ENCODE results near the gene MXRA8. TPM values are rescaled to one million over a fixed set of nuclear protein-coding genes. Genes with fewer than 3 reads are reported as not detected.

MXRA8 gene
- total RNA-seq, 1 experiment from 2014 or later = 5.0 TPM

DNA sequence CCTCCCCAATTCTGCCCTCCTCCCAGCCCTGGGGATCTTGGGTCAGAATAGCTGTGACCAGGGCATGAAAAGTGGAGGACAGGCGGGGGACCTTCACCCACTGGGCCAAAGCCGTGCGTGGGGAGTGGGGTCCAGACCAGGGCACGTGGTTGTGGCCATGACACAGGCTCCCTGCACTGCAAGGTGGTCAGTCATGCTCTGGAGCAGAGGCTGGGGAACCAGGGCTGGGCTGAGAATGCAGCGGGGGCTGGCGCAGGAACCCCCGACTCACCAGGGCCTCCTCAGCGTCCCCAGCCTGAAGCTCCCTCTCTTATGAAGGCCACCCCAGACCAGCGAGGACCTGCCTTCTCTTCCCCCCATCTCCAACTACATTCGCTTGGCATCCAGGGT is 11.9 kb downstream of the MXRA8 start:
- no peaks in the 10 kb centered on the region; the same call in 1 of the 2 replicates for H3K36me3 ChIP-seq (ENCODE audit: control insufficient read depth, insufficient read depth, low read length)
- peaks cover 14% of the 10 kb centered on the region for H3K4me1 ChIP-seq
- BruUV-seq (replicated peaks) = no TSS peak
- TF ChIP-seq, protein P1, sequence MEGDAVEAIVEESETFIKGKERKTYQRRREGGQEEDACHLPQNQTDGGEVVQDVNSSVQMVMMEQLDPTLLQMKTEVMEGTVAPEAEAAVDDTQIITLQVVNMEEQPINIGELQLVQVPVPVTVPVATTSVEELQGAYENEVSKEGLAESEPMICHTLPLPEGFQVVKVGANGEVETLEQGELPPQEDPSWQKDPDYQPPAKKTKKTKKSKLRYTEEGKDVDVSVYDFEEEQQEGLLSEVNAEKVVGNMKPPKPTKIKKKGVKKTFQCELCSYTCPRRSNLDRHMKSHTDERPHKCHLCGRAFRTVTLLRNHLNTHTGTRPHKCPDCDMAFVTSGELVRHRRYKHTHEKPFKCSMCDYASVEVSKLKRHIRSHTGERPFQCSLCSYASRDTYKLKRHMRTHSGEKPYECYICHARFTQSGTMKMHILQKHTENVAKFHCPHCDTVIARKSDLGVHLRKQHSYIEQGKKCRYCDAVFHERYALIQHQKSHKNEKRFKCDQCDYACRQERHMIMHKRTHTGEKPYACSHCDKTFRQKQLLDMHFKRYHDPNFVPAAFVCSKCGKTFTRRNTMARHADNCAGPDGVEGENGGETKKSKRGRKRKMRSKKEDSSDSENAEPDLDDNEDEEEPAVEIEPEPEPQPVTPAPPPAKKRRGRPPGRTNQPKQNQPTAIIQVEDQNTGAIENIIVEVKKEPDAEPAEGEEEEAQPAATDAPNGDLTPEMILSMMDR (IDR thresholded peaks at IDR 0.05; ENCODE audit: insufficient read depth in 1 of 2, low read depth in 1 of 2, low read length in 1 of 2, severe bottlenecking in 1 of 2, unreplicated experiment in 1 of 2) = no peak
- H3K27me3 ChIP-seq (replicated peaks; ENCODE audit: control insufficient read depth, insufficient read depth, low read length) = no peaks in the 10 kb centered on the region
- no peak overlapping the region for H3K4me3 ChIP-seq (ENCODE audit: low read depth, low read length)
- no peaks in the 10 kb centered on the region for H3K4me1 Mint-ChIP-seq (ENCODE audit: low read depth, unreplicated experiment)
- no peak for DNase-seq
- H3K9me3 Mint-ChIP-seq (ENCODE audit: unreplicated experiment) = no peaks in the 10 kb centered on the region
- no peaks in the 10 kb centered on the region for H3K9me3 ChIP-seq
- intact Hi-C loops (cut with micrococcal nuclease; ENCODE audit: unreplicated experiment) = loop anchor here (10.0 kb wide), 1 partner anchor 158 kb away; no protein-coding TSS in a partner anchor
- ChIA-PET CTCF (no interaction called here), POLR2A (no interaction called here)
- H3K4me3 Mint-ChIP-seq (ENCODE audit: unreplicated experiment) = no peak overlapping the region
- no peak overlapping the region for H3K27ac Mint-ChIP-seq (ENCODE audit: unreplicated experiment)
- no peaks in the 10 kb centered on the region for H3K27me3 Mint-ChIP-seq (ENCODE audit: insufficient read depth, unreplicated experiment)
- peaks cover 8% of the 10 kb centered on the region for H3K36me3 Mint-ChIP-seq (ENCODE audit: insufficient read depth, unreplicated experiment)

GRCh38 chr1:1345860-1346500 is 12.4 kb downstream of the MXRA8 start:
- intact Hi-C loops (cut with micrococcal nuclease; ENCODE audit: unreplicated experiment) = loop anchor here (10.0 kb wide), 1 partner anchor 159 kb away; no protein-coding TSS in a partner anchor

DNA sequence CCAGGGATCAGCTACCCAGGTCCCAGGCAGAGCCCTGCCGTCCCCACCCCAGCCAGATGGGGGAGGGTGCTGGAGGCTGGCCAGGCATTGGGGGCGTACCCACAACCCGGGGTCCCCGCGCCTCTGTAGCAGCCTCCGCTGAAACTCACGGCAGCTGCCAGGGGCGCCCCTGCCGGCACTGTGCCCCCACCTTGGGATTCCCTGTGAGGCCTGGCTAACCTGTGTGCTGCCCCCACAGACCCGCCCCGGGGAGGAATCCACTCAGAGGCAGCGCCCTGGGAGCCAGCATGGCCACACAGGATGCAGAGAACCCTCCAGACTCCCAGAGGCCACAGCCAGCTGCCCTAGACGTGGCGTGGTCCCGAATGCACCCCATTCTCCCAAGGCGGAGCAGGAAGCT is 13.0 kb downstream of the MXRA8 start:
- intact Hi-C loops (cut with micrococcal nuclease; ENCODE audit: unreplicated experiment) = loop anchor here (10.0 kb wide), 1 partner anchor 159 kb away; no protein-coding TSS in a partner anchor
- Histone ChIP-seq H3K4me3 (ENCODE audit: low read depth, low read length) (no peak overlapping the region), H3K4me1 (peaks cover 14% of the 10 kb centered on the region), H3K9me3 (no peaks in the 10 kb centered on the region), H3K27me3 (replicated peaks; ENCODE audit: control insufficient read depth, insufficient read depth, low read length) (no peaks in the 10 kb centered on the region), H3K36me3 (ENCODE audit: control insufficient read depth, insufficient read depth, low read length) (no peaks in the 10 kb centered on the region; the same call in none of the 2 replicates)
- TF ChIP-seq, protein P1 (IDR thresholded peaks at IDR 0.05; ENCODE audit: insufficient read depth in 1 of 2, low read depth in 1 of 2, low read length in 1 of 2, severe bottlenecking in 1 of 2, unreplicated experiment in 1 of 2) = no peak
- Mint-ChIP-seq H3K9me3 (ENCODE audit: unreplicated experiment) (no peaks in the 10 kb centered on the region), H3K27me3 (ENCODE audit: insufficient read depth, unreplicated experiment) (no peaks in the 10 kb centered on the region), H3K36me3 (ENCODE audit: insufficient read depth, unreplicated experiment) (peaks cover 19% of the 10 kb centered on the region), H3K4me1 (ENCODE audit: low read depth, unreplicated experiment) (no peaks in the 10 kb centered on the region), H3K4me3 (ENCODE audit: unreplicated experiment) (no peak overlapping the region), H3K27ac (ENCODE audit: unreplicated experiment) (no peak overlapping the region)
- ChIA-PET POLR2A (no interaction called here), CTCF (no interaction called here)
- no peak for DNase-seq
- BruUV-seq (replicated peaks) = no TSS peak

More at GRCh38 chr1:1345860-1346500, 12.4 kb downstream of the MXRA8 start:
- H3K4me1 ChIP-seq = peaks cover 14% of the 10 kb centered on the region
- no peak overlapping the region for H3K27ac Mint-ChIP-seq (ENCODE audit: unreplicated experiment)
- TF ChIP-seq, protein P1 (IDR thresholded peaks at IDR 0.05; ENCODE audit: insufficient read depth in 1 of 2, low read depth in 1 of 2, low read length in 1 of 2, severe bottlenecking in 1 of 2, unreplicated experiment in 1 of 2) = no peak
- H3K4me3 Mint-ChIP-seq (ENCODE audit: unreplicated experiment) = no peak overlapping the region
- H3K9me3 Mint-ChIP-seq (ENCODE audit: unreplicated experiment) = no peaks in the 10 kb centered on the region
- CTCF ChIA-PET = no interaction called here
- DNase-seq = no peak
- no peaks in the 10 kb centered on the region for H3K27me3 Mint-ChIP-seq (ENCODE audit: insufficient read depth, unreplicated experiment)
- no peaks in the 10 kb centered on the region for H3K27me3 ChIP-seq (replicated peaks; ENCODE audit: control insufficient read depth, insufficient read depth, low read length)
- H3K36me3 Mint-ChIP-seq (ENCODE audit: insufficient read depth, unreplicated experiment) = peaks cover 13% of the 10 kb centered on the region
- H3K4me3 ChIP-seq (ENCODE audit: low read depth, low read length) = no peak overlapping the region
- H3K9me3 ChIP-seq = no peaks in the 10 kb centered on the region
- no TSS peak for BruUV-seq (replicated peaks)
- H3K4me1 Mint-ChIP-seq (ENCODE audit: low read depth, unreplicated experiment) = no peaks in the 10 kb centered on the region
- H3K36me3 ChIP-seq (ENCODE audit: control insufficient read depth, insufficient read depth, low read length) = no peaks in the 10 kb centered on the region; the same call in none of the 2 replicates
- POLR2A ChIA-PET = no interaction called here
